HepG2 (cell line): ENCODE results near the gene FIBP. TPM values are rescaled to one million over a fixed set of nuclear protein-coding genes. Genes with fewer than 3 reads are reported as not detected.

Experiments used
- ATAC-seq: fragments of 200-7000 bp; cut with Tn5 transposase; 3 replicates; pipeline ENCODE4 v1.9.1; 2020; ENCODE audit warnings: mild to moderate bottlenecking, moderate library complexity
- BruUV-seq: library from RNA; stranded (reverse); fragments of 400-500 nt; replicated peaks from 2 replicates; lab custom pipeline; 2021; lab: Mats Ljungman, UMichigan
- CTCF ChIA-PET: fragments of 300-600 bp; formaldehyde crosslinking; extraction: SDS; loops from one replicate; lab custom pipeline; 2021; ENCODE audit warnings: low total read pairs, inconsistent platforms, low intra/inter-chr PET ratio; lab: Yijun Ruan, JAX
- POLR2A ChIA-PET: fragments of 350-600 bp; sonication (Branson Sonifier 250); formaldehyde crosslinking; loops from one replicate; lab custom pipeline; 2020; ENCODE audit warnings: antibody characterized with exemption, inconsistent platforms; lab: Yijun Ruan, JAX
- DNase-seq: peaks from one replicate; pipeline ENCODE4 v3.0.0-alpha.2; 2015; ENCODE audit warnings: low spot score
- FAIRE-seq: peaks from 3 replicates; lab custom pipeline; 2011; peaks lifted over from hg19 to GRCh38; lab: Jason Lieb, UNC
- H2AFZ ChIP-seq: one replicate; pipeline ENCODE4 v1.6.1; 2011; ENCODE audit warnings: low read length, inconsistent platforms
- H3K27ac ChIP-seq: fragments of 300-600 bp; 3 replicates; pipeline ENCODE4 v1.8.0; 2011; ENCODE audit warnings: mixed run types, mild to moderate bottlenecking, mixed read lengths, low read length, inconsistent platforms; ENCODE audit not compliant: insufficient read depth; ENCODE audit errors: extremely low read length
- H3K27me3 ChIP-seq, 2 experiments: fragments of 200-600 bp in 1 of 2; 2 replicates in 1 of 2; 3 replicates in 1 of 2; pipeline versions ENCODE4 v1.6.0 to v1.8.0; 2011; ENCODE audit warnings: low read length in 2 of 2, mild to moderate bottlenecking in 2 of 2, moderate library complexity in 2 of 2, inconsistent platforms in 1 of 2; ENCODE audit not compliant: insufficient read depth in 2 of 2, control insufficient read depth in 1 of 2
- H3K36me3 ChIP-seq, 2 experiments: fragments of 200-600 bp in 1 of 2; replicated peaks in 1 of 2; 2 replicates in 1 of 2; 3 replicates in 1 of 2; pipeline versions ENCODE4 v1.5.1 to v1.8.0; 2011; ENCODE audit warnings: low read length in 2 of 2, inconsistent platforms in 1 of 2; ENCODE audit not compliant: insufficient read depth in 2 of 2, control insufficient read depth in 1 of 2
- H3K4me1 ChIP-seq: 2 replicates; pipeline ENCODE4 v1.5.1; 2012; ENCODE audit warnings: low read length, inconsistent platforms; ENCODE audit not compliant: insufficient read depth
- H3K4me2 ChIP-seq: 2 replicates; pipeline ENCODE4 v1.6.0; 2011; ENCODE audit warnings: low read depth, low read length, inconsistent platforms
- H3K4me3 ChIP-seq, 3 experiments: fragments of 200-600 bp in 1 of 3; sonication (generic), shearing (Covaris generic) in 1 of 3; replicated peaks in 1 of 3; 2 replicates each; pipeline ENCODE4 v1.5.1; 2011 to 2016; ENCODE audit warnings: low read length in 3 of 3, inconsistent platforms in 2 of 3, low read depth in 2 of 3, mild to moderate bottlenecking in 2 of 3, control low read depth in 1 of 3, mixed read lengths in 1 of 3; ENCODE audit not compliant: insufficient read depth in 1 of 3
- H3K79me2 ChIP-seq: one replicate; pipeline ENCODE4 v1.6.1; 2011; ENCODE audit warnings: low read length, inconsistent platforms; ENCODE audit not compliant: insufficient read depth
- H3K9ac ChIP-seq: 2 replicates; pipeline ENCODE4 v1.6.0; 2011; ENCODE audit warnings: mild to moderate bottlenecking, low read depth, low read length, inconsistent platforms; ENCODE audit not compliant: insufficient read depth
- H3K9me3 ChIP-seq: 2 replicates; pipeline ENCODE4 v1.5.1; 2012; ENCODE audit warnings: mild to moderate bottlenecking, low read length
- H4K20me1 ChIP-seq: 2 replicates; pipeline ENCODE4 v1.6.0; 2011; ENCODE audit warnings: inconsistent platforms, mild to moderate bottlenecking, low read length, moderate library complexity; ENCODE audit not compliant: insufficient read depth
- ELK4 ChIP-seq: sonication (generic); formaldehyde crosslinking; IDR thresholded peaks from 2 replicates; pipeline ENCODE4 v1.9.0; 2021; ENCODE audit warnings: missing genetic modification reagents, borderline replicate concordance
- ETS1 ChIP-seq: sonication (generic); formaldehyde crosslinking; IDR thresholded peaks from 2 replicates; pipeline ENCODE4 v1.4.0; 2020; ENCODE audit warnings: missing genetic modification reagents
- HHEX ChIP-seq: IDR thresholded peaks from 2 replicates; pipeline ENCODE4 v1.6.1; 2016; ENCODE audit warnings: control low read depth
- HIVEP1 ChIP-seq: sonication (generic); formaldehyde crosslinking; IDR thresholded peaks from 2 replicates; pipeline ENCODE4 v1.4.0; 2020; ENCODE audit warnings: mild to moderate bottlenecking, missing genetic modification reagents
- HOXA5 ChIP-seq: sonication (generic); formaldehyde crosslinking; IDR thresholded peaks from 2 replicates; pipeline ENCODE4 v1.4.0; 2020; ENCODE audit warnings: missing genetic modification reagents
- MAX ChIP-seq: IDR thresholded peaks from 2 replicates; pipeline ENCODE4 v1.6.1; 2012; ENCODE audit warnings: inconsistent platforms
- MAZ ChIP-seq, 2 experiments: sonication (generic) in 1 of 2; formaldehyde crosslinking in 1 of 2; IDR thresholded peaks; 2 replicates each; pipeline versions ENCODE4 v1.5.0 to v1.6.1; 2012 to 2020; ENCODE audit warnings: low read depth in 2 of 2, mild to moderate bottlenecking in 2 of 2, borderline replicate concordance in 1 of 2, improper control_type of control experiment in 1 of 2, low read length in 1 of 2, missing genetic modification reagents in 1 of 2, moderate library complexity in 1 of 2
- NFYC ChIP-seq: IDR thresholded peaks from 2 replicates; pipeline ENCODE4 v1.6.1; 2016; ENCODE audit warnings: missing genetic modification reagents, missing compliant biosample characterization
- PRMT3 ChIP-seq: sonication (generic); formaldehyde crosslinking; IDR thresholded peaks from 2 replicates; pipeline ENCODE4 v1.8.1; 2022; ENCODE audit warnings: low read depth, mild to moderate bottlenecking, moderate library complexity, missing genetic modification reagents, borderline replicate concordance
- RFX3 ChIP-seq: IDR thresholded peaks from 2 replicates; pipeline ENCODE4 v1.6.1; 2016; ENCODE audit warnings: missing biosample characterization, missing genetic modification reagents
- RNF2 ChIP-seq: fragments of 450-650 bp; conservative IDR thresholded peaks from 2 replicates; pipeline ENCODE4 v1.6.1; 2016; ENCODE audit warnings: low read depth
- SIN3A ChIP-seq: IDR thresholded peaks from 2 replicates; pipeline ENCODE4 v1.6.1; 2011; ENCODE audit warnings: low read depth, mild to moderate bottlenecking, control low read depth, low read length, borderline replicate concordance
- ZFY ChIP-seq: sonication (generic); formaldehyde crosslinking; IDR thresholded peaks from 2 replicates; pipeline ENCODE4 v1.4.0; 2020; ENCODE audit warnings: missing genetic modification reagents
- ZIK1 ChIP-seq: sonication (generic); formaldehyde crosslinking; IDR thresholded peaks from 2 replicates; pipeline ENCODE4 v1.5.0; 2020; ENCODE audit warnings: mild to moderate bottlenecking, low read depth, missing genetic modification reagents, borderline replicate concordance
- ZMAT3 ChIP-seq: sonication (generic); formaldehyde crosslinking; conservative IDR thresholded peaks from 2 replicates; pipeline ENCODE4 v1.7.0; 2021; ENCODE audit warnings: missing genetic modification reagents
- ZMYM4 ChIP-seq: sonication (generic); formaldehyde crosslinking; IDR thresholded peaks from 2 replicates; pipeline ENCODE4 v1.8.1; 2023; ENCODE audit warnings: mild to moderate bottlenecking, missing genetic modification reagents
- ZNF501 ChIP-seq: sonication (generic); formaldehyde crosslinking; IDR thresholded peaks from 2 replicates; pipeline ENCODE4 v1.5.1; 2020; ENCODE audit warnings: mild to moderate bottlenecking, moderate library complexity, missing genetic modification reagents
- ZNF891 ChIP-seq: sonication (generic); formaldehyde crosslinking; IDR thresholded peaks from 2 replicates; pipeline ENCODE4 v1.5.0; 2020; ENCODE audit warnings: mild to moderate bottlenecking, missing genetic modification reagents
- WGBS: methylation state at CpG from one replicate; pipeline ENCODE4 v1.1.6; 2017; ENCODE audit warnings: low lambda C conversion rate; 5-methylcytosine and 5-hydroxymethylcytosine counted together
- in situ Hi-C: cut with HindIII; loops from 2 replicates; pipeline ENCODE4 v1.10.0; 2017; ENCODE audit warnings: low pct_unique_long_range_greater_than_20kb; ENCODE audit not compliant: extremely low pct_ligation_motif_present
- intact Hi-C: fragments of 100-400 bp; cut with micrococcal nuclease; formaldehyde crosslinking; loops from one replicate; pipeline ENCODE4 v1.10.0; 2022; ENCODE audit not compliant: unreplicated experiment
- polyA plus RNA-seq, 8 experiments: library from polyadenylated mRNA; depleted of rRNA in 3 of 8; stranded (reverse) in 7 of 8; unstranded in 1 of 8; fragments of >200 nt; fragmentation: Illumina TruSeq in 4 of 8; extraction: Trizol in 4 of 8; gene quantifications; 2 replicates each; pipeline versions ENCODE4 v1.2.1 to v1.2.3, GENCODE V29; 2011 to 2016; ENCODE audit warnings: low read depth in 4 of 8, missing spikeins in 1 of 8, mixed read lengths in 1 of 8; ENCODE audit not compliant: insufficient read depth in 1 of 8
- total RNA-seq, 5 experiments: library from RNA; depleted of rRNA; stranded (reverse); fragments of >200 nt; fragmentation: Illumina TruSeq; extraction: Trizol; gene quantifications; 2 replicates each; pipeline ENCODE4 v1.2.3, GENCODE V29; 2016; ENCODE audit warnings: low read depth in 1 of 5

The FIBP gene
- total and polyA plus RNA-seq, 2 of the 13 experiments (the other 11 are each of a cell fraction or from before 2014, with no cell fraction given) = 42.9 to 62.1 TPM

GRCh38 chr11:65859812-65860277 is 28.4 kb downstream of the FIBP start (continued):
- TF ChIP-seq ELK4 (CRISPR knock-in tag) (no peak), HHEX (CRISPR knock-in tag) (no peak), ZNF501 (peak; percentile 47; the same call in 1 of the 2 replicates), ZIK1 (CRISPR knock-in tag) (no peak), ETS1 (CRISPR knock-in tag) (no peak)

GRCh38 chr11:65859095-65859811 is 29.0 kb downstream of the FIBP start:
- WGBS = under 1% methylated on average over 19 of the region's 46 CpGs
- ChIA-PET POLR2A (interaction anchor here (0.6 to 5.4 kb wide), 31 partner anchors 9 to 1014 kb away, joined by 3 to 81 read pairs (median 4); partner anchors contain the start of genes AP5B1, BANF1, CCDC85B and EFEMP2), CTCF (interaction anchor here (0.9 to 1.9 kb wide), 2 partner anchors 25 to 41 kb away, joined by 4 to 6 read pairs; no protein-coding TSS in a partner anchor)
- no TSS peak for BruUV-seq
- peaks cover 32% of the 10 kb centered on the region for H3K79me2 ChIP-seq
- ATAC-seq (peak; percentile 78), FAIRE-seq (peak; percentile 23), DNase-seq (peak; percentile 98)
- in situ Hi-C loops (loop anchor here (10.0 kb wide), 1 partner anchor 304 kb away; the partner anchor contains the start of gene LTBP3), intact Hi-C loops (loop anchor here (2.0 kb wide), 1 partner anchor 30 kb away; the partner anchor contains the start of gene FIBP)
- peaks cover 19 to 44% of the 10 kb centered on the region in 2 experiments for H3K36me3 ChIP-seq
- peaks cover 53% of the 10 kb centered on the region for H3K4me1 ChIP-seq
- H3K9ac ChIP-seq = peak overlapping the region; percentile 89
- no peak overlapping the region for H2AFZ ChIP-seq
- no peaks in the 10 kb centered on the region for H3K9me3 ChIP-seq
- H4K20me1 ChIP-seq = peaks cover 34% of the 10 kb centered on the region
- H3K4me3 ChIP-seq = peak overlapping the region; percentile 80 to 99 (median 89)
- peak overlapping the region; percentile 90 for H3K27ac ChIP-seq
- H3K27me3 ChIP-seq = no peaks in the 10 kb centered on the region; a peak in 1 of 5 replicates
- peak overlapping the region; percentile 100 for H3K4me2 ChIP-seq
- TF ChIP-seq HIVEP1 (CRISPR knock-in tag) (0 out of 2 replicates have a peak, but pooled peaks have one; percentile 10), HOXA5 (0 out of 2 replicates have a peak, but pooled peaks have one; percentile 13), RNF2 (no peak), ZNF891 (CRISPR knock-in tag) (no peak), ZMYM4 (CRISPR knock-in tag) (0 out of 2 replicates have a peak, but pooled peaks have one; percentile 21), PRMT3 (CRISPR knock-in tag) (peak; percentile 41; the same call in 1 of the 2 replicates), ZMAT3 (CRISPR knock-in tag) (0 out of 2 replicates have a peak, but pooled peaks have one; percentile 58), RFX3 (CRISPR knock-in tag) (peak; percentile 58; the same call in 1 of the 2 replicates), MAX (peak; percentile 50; the same call in 1 of the 2 replicates), SIN3A (peak; percentile 69; the same call in 1 of the 2 replicates), NFYC (CRISPR knock-in tag) (peak; percentile 64), MAZ (IDR thresholded peaks at IDR 0.05; ENCODE audit: borderline replicate concordance, low read depth, low read length) (0 out of 2 replicates have a peak, but pooled peaks have one; percentile 81), MAZ (CRISPR knock-in tag; IDR thresholded peaks at IDR 0.05; ENCODE audit: low read depth) (peak; percentile 30), ZFY (CRISPR knock-in tag) (no peak)
